T follicular helper cell (primary cell): ENCODE results near the gene TK1.
A peak's percentile ranks its signal among the peaks of the same experiment; 100 is the strongest.

Experiments
- DNase-seq: peaks from one replicate; pipeline ENCODE4 v3.0.0-alpha.2; 2020; ENCODE audit warnings: low read depth

The TK1 gene

DNA sequence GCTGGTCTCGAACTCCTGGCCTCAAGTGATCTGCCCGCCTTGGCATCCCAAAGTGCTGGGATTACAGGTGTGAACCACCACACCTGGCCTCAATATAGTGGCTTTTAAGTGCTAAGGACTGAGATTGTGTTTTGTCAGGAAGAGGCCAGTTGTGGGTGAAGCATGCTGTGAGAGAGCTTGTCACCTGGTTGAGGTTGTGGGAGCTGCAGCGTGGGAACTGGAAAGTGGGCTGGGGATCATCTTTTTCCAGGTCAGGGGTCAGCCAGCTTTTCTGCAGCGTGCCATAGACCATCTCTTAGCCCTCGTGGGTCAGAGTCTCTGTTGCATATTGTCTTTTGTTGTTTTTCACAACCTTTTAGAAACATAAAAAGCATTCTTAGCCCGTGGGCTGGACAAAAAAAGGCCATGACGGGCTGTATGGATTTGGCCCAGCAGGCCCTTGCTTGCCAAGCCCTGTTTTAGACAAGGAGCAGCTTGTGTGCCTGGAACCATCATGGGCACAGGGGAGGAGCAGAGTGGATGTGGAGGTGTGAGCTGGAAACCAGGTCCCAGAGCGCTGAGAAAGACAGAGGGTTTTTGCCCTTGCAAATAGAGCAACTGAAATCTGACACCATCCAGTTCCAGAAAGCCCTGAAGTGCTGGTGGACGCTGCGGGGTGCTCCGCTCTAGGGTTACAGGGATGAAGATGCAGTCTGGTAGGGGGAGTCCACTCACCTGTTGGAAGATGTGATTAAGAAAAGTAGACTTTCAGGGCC, 32.7 kb upstream of the TK1 start:
- DNase-seq, result no peak

DNA sequence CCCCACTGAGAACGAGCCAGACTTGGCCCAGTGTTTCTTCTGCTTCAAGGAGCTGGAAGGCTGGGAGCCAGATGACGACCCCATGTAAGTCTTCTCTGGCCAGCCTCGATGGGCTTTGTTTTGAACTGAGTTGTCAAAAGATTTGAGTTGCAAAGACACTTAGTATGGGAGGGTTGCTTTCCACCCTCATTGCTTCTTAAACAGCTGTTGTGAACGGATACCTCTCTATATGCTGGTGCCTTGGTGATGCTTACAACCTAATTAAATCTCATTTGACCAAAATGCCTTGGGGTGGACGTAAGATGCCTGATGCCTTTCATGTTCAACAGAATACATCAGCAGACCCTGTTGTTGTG, 27.8 kb upstream of the TK1 start:
- DNase-seq, result no peak

DNA sequence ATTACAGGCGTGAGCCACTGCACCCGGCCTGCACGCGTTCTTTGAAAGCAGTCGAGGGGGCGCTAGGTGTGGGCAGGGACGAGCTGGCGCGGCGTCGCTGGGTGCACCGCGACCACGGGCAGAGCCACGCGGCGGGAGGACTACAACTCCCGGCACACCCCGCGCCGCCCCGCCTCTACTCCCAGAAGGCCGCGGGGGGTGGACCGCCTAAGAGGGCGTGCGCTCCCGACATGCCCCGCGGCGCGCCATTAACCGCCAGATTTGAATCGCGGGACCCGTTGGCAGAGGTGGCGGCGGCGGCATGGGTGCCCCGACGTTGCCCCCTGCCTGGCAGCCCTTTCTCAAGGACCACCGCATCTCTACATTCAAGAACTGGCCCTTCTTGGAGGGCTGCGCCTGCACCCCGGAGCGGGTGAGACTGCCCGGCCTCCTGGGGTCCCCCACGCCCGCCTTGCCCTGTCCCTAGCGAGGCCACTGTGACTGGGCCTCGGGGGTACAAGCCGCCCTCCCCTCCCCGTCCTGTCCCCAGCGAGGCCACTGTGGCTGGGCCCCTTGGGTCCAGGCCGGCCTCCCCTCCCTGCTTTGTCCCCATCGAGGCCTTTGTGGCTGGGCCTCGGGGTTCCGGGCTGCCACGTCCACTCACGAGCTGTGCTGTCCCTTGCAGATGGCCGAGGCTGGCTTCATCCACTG, 27.3 kb upstream of the TK1 start, which contains the start of gene BIRC5:
BIRC5 (plus strand) TSS at position 238 of the 690 bp plus-strand sequence; CDS start at position 302, 64 bp downstream.
- DNase-seq, result peak; percentile 86

DNA sequence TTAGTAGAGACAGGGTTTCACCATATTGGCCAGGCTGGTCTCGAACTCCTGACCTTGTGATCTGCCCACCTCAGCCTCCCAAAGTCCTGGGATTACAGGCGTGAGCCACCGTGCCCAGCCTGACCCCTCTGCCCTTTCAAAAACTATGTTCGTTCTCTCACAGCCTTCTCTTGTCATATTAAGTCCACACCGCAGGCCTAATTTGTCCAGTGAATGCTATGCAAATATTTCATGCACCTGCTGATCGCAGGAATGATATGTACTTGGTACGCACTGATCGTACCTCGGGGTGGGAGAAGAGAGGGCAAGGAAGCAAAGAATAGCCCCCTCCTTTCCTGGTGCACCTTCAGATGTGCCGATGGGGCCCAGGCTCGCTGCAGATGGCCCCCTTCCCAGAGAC, 24.2 kb upstream of the TK1 start:
- no peak for DNase-seq

DNA sequence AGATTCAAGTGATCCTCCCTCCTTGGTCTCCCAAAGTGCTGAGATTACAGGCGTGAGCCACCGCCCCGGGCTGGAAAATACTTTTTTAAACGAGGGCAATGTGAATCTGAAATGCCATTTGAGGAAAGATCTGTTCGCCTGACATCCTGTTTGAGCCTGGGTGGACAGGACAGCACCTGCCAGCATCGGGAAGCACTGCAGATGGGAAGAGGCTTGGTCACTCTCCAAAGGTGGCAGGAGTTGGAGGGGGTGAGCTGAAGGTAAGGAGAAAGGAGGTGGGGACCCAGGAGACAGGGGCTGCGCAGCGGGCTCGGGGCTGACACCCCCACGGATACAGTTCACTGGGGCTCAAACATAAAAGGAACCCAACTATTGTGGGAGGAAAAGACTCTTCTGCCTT, 23.3 kb upstream of the TK1 start:
- DNase-seq, result no peak

DNA sequence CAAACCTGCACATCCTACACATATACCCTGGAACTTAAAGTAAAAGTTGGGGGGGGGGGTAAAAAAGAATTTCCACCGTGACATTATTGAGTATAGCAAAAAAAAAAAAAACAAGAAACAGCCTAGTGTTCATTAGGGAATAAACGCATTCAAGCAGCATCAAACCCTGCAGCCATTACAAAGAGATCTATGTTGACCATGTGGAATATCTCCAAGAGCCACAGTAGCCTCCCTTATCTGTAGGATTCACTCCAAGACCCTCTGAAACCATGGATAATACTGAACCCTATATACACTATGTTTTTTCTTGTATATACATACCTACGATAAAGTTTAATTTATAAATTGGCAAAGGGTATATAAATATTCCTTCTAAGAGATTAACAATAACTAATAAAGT, 21.6 kb upstream of the TK1 start:
- no peak for DNase-seq

DNA sequence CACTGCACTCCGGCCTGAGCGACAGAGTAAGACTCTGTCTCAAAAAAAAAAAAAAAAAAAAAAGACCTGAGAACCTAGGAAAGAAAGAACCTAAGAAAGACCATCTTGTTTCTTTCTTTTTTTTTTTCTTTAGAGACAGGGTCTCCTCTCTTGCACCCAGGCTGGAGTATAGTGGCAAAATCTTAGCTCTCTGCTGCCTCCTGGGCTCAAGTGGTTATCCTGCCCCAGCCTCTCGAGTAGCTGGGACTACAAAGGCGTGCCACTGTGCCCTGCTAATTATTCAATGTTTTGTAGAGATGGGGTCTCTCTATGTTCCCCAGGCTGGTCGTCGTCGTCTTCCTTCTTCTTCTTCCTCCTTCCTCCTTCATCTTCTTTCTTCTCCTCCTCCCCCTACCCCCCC, 19.4 kb upstream of the TK1 start:
- no peak for DNase-seq

DNA sequence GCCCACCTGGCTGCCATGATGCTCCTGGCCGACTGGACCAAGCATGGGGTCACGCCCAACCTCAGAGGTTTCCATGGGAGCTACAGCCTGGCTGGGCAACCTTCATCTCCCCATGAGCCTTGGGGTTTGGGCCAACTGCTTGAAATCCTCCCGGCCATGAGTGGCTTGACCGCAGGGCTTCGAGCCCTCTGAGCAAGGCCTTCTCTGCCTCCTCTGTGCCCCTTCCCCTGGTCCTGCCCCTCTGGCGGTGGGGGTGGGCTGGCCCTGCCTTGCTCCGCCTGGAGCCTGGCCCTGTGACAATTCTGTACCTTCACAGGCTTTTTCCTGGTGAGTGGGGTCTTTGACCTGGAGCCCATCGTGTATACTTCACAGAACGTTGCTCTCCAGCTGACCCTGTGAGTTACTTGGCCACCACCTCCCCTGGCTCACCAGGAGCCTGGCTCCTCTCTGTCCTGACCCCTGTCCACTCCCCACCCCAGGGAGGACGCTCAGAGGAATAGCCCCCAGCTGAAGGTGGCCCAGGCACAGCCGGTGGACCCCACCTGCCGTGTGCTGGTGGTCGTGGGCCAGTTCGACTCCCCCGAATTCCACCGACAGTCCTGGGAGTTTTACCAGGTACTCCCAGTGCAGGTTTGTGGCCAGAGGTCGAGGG, 18.4 kb upstream of the TK1 start:
- DNase-seq, result no peak

DNA sequence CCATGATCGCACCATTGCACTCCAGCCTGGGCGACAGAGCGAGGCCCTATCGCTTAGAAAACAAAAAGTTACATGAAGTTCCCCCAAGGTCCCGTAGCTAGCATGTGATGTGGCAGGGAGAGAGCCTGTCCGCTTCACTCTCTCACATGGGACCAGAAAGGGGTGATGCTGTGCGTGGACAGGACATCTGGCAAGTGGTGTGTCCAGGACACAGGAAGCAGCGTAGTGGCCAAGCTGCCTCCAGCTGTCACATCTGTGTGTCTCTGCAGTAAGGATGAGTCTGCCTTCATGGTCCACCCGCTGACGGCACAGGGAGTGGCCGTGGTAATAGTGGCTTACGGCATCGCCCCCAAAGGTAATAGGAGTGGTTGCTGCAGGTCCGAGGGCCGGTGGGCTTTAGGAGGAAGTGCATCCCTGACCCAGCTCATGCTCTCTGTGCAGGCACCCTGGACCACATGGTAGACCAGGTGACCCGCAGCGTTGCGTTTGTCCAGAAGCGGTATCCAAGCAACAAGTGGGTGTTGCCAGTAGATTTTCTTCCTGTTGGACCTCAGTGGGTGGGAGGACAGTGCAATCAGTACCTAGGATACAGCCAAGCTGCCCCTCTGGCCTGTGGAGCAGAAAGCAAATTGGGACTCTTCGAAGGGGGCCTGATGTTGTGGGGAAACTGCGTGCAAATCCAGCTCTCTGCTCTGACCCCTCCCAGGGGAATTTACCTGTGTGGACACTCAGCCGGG, 17.7 kb upstream of the TK1 start:
- DNase-seq, result no peak

DNA sequence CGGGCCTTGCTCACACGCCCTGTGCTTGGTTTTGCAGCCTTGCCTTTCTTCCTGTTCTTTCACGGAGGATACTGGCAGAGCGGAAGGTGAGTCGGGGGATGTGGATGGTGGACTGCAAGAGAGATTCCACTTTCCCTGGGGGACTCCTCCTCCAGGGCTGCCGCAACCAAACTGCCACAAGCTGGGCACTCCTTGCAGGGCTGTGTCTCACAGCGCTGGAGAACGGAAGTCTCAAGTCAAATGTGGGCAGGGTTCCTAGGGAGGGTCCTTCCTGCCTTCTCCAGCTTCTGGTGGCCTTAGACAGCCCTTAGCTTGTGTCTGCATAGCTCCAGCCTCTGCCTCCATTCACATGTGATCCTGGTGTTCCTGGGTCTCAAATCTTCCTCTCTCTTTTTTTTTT, 15.8 kb upstream of the TK1 start:
- no peak for DNase-seq

DNA sequence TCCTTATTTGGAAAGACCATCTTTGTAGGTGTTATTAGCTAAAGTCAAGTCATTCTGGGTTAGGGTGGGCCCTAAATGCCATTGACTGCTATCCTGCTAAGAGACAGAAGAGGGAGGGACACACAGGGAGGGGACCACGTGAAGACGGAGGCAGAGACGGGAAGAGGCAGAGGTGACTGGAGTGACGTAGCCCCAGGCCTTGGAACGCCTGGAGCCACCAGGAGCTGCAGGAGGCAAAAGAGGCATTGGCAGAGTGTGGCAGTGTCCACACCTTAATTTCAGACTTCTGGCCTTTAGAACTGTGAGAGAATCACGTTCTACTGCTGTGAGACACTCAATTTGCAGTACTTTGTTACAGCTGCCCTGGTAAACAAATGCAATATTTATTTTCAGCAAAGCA, 13.6 kb upstream of the TK1 start:
- DNase-seq, result no peak

DNA sequence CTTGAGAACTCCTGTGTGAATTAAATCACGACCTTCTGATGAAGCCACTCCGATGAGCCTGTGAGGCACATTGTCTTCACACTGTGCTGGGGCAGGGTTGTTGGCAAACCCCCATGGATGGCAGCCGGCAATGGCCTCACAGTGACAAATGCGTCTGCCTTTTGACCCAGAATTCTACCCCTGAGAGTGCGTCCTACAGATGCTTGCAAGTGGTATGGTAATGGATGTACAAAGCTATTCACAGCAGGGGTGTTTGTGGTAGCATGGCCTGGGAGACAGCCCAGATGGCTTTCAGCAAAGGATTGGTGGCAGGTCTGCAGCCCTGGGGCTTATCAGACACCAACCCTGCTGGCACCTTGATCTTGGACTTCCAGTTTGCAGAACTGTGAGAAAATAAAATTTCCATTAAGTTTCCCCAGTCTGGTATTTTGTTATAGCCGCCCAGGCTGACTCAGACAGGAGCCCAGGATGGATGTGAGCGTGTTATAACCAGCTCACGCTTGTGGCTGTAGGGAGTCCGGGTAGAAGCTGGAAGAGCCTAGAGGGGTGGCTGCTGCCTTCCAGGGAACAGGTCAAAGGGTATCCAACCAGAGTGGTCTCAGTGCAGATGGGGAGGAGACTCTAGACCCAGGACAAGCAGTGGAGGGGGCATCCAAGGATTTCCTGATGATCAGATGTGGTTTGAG, 10.4 kb upstream of the TK1 start:
- DNase-seq, result no peak

DNA sequence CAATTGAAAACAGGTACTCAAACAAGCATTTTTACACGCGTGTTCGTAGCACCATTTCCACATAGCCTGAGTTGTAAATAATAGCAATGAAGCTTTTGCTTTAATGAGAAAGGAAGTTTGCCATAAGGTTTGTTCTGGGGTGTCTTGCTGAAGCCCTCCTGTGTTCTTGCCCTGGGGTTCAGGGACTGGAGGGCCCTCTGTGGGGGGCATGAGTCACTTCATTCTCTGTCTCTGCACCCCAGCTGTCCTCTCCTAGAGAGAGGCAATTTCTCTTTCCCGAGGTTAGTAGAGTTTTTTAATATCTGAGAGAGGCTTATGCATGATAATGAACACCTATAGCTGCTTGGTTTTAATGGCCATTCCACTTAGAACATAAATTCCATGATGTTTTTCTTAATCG, 9.9 kb upstream of the TK1 start:
- no peak for DNase-seq

DNA sequence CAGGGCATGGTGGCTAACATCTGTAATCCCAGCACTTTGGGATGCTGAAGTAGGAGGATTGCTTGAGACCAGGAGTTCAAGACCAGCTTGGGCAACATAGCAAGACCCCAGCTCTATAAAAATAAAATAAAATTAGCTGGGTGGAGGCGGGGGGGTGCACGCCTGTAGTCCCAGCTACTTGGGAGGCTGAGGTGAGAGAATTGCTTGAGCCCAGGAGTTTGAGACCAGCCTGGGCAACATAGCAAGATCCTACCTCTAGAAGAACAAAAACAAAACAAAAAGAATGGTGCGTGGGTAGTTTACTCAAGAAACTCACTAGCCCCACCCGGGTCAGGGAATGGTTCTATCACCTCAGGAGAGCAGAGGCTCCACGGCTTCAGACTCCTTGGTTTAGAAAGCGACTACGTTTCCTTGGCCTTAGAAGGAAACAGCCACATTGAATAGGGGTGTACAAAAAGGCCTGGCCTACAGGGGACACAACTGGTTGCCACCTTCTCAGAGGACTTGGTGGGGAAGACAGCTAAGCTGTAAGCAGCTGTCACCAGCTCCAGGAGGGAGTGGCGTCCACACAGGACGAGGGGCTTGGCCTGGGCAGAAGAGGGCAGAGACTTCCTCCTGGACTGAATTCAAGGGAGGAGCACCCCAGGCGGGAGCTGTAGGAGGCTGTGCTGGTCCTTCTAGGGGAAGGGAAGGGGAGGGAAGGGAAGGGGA, 716 bp downstream of the TK1 start:
- no peak for DNase-seq

DNA sequence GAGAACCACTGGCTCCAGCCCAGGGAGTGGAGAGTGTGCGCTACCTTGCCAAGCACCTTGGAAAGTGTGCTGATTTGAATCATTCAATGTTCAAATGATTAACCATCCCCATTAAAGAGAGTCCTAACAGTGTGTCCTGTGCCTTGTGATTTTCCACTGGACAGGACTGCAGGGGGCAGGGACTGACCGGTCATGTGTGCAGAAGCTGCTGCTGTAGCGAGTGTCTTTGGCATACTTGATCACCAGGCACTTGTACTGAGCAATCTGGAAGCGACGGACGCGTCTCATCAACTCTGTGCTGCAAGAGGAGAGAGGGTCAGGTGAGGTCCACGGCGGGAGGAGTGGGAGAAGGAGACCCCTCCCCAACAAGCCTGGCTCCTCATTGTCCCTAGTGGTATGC, 2.0 kb downstream of the TK1 start:
- DNase-seq, result no peak

DNA sequence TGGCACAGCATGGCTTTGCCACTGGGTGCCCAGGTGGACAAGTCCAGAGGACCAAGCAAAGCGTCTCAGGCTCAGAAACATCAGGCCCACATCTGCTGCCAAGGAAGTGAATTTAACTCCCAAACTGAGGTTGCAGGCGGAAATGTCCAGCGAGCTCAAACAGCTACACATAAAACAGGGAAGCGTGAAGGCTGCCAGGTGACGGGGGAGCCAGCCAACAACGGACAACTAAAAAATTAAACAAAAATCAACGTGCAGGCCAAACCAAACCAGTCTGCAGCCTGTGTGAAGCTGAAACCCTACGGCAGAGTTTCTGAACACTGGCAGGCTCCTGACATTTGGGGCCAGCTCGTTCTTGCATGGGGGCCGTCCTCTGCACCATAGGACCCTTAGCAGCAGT, 2.5 kb downstream of the TK1 start:
- DNase-seq, result no peak

DNA sequence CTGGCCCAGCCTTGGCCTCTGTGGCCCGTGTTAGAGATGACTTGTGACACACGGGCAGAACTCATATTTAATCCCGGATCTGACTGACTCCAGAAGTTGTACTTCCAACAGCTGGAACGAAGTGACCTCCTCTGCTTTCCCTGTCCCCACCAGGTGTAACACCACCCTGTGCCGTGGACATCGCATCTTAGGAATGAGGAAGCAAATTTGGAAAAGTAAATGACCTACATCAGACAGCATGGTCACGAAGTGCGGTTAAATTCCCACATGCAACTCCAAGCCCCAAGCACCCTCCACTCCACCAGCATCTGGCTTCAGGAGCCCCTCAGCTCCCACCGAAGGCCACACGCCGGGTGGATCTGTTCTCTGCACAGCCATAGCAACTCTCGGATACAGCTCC, 2.9 kb downstream of the TK1 start:
- no peak for DNase-seq

DNA sequence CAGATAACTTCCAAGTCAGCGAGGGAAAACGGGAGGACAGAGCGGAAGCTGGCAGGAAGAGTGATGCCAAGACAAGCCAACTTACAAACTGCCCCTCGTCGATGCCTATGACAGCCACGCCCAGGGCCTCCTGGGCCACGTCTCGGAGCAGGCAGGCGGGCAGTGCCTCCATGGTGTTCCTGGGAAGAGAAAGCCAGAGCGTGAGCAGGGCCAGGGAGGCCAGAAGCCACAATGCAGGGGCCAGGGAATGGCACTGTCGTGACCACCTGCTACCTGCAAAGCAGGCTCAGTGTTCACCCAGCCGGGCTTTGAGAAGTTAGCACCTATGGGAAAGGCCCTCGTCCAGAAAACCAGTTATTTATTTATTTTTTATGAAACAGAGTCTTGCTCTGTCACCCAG, 4.3 kb downstream of the TK1 start:
- no peak for DNase-seq

DNA sequence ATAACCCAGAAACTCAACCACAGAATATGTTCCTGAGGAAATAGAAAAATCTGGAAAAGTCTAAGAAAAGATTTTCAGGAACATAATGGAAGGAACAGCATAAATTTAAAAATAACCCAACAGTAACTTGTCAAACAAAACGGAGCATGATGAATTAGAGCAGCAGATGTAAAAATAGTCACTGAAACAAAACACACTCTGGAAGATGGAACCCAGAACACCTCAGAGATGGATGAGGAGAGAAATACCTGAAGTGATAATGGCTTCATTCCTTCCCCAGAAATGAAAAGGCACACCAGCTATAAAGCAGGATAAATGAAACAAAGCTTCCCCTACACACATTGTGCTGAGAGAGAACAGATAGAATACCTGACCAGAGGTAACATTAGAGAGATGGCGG, 6.3 kb downstream of the TK1 start:
- no peak for DNase-seq

DNA sequence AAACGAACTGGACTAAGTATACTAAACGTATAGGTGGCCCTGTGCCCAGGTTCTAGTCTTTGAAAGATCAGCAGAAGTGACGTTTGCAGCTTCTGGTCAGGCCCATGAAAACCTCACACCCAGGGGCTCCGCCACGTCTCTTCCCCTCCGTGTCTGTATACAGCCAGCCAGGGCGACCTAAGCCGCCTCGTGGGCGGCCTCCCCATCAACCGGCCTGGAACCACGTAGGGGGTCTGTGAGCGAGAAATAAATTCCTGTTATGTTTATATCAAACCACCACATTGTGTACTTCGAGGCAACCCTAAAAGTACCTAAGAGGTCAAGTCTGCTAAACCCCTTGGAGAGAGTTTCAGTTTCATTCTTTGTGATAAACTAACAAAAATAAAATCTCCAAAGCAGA, 6.8 kb downstream of the TK1 start:
- no peak for DNase-seq

DNA sequence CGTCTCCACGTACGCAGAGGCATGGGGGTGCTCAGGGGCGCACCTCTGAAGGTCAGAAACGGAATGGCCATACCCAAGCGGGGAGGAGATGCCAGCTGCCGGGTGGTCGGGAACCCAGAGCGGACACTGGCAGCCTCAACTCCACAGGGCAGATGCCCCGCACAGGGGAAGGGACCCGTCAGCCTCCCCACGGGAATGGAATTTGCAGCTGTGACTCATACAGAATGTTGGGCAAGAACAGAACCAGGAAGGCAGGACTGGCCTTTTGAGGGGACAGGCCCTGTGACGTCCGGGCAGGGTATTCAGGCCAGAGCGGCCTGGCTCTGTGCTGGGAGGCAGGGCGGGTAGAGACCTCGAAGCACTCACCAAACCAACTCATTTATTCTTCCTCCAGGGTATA, 7.5 kb downstream of the TK1 start:
- no peak for DNase-seq
